HepG2 (cell line): ENCODE data around the gene PMPCB. TPM values are rescaled to one million over a fixed set of nuclear protein-coding genes. Genes with fewer than 3 reads are reported as not detected.

ENCODE experiments used
- ARID4A ChIP-seq: sonication (generic); formaldehyde crosslinking; IDR thresholded peaks from 2 replicates; pipeline ENCODE4 v1.5.0; 2020; ENCODE audit warnings: mild to moderate bottlenecking, missing genetic modification reagents, borderline replicate concordance
- FOXC1 ChIP-seq: sonication (generic); formaldehyde crosslinking; IDR thresholded peaks from 2 replicates; pipeline ENCODE4 v1.8.0; 2022; ENCODE audit warnings: mild to moderate bottlenecking, missing genetic modification reagents, borderline replicate concordance
- KDM1A ChIP-seq: IDR thresholded peaks from 2 replicates; pipeline ENCODE4 v1.6.1; 2016; ENCODE audit warnings: missing compliant biosample characterization
- MTA1 ChIP-seq: sonication (generic); formaldehyde crosslinking; IDR thresholded peaks from 2 replicates; pipeline ENCODE4 v1.4.0; 2020; ENCODE audit warnings: missing genetic modification reagents, mild to moderate bottlenecking, borderline replicate concordance
- PRDM10 ChIP-seq: sonication (generic); formaldehyde crosslinking; IDR thresholded peaks from 2 replicates; pipeline ENCODE4 v1.4.0; 2020; ENCODE audit warnings: low read depth, missing genetic modification reagents
- THAP7 ChIP-seq: sonication (generic); formaldehyde crosslinking; IDR thresholded peaks from 2 replicates; pipeline ENCODE4 v1.8.1; 2023; ENCODE audit warnings: mild to moderate bottlenecking, missing genetic modification reagents
- ZNF230 ChIP-seq: sonication (generic); formaldehyde crosslinking; IDR thresholded peaks from 2 replicates; pipeline ENCODE4 v1.4.0; 2020; ENCODE audit warnings: mild to moderate bottlenecking, missing genetic modification reagents
- ZNF318 ChIP-seq: sonication (generic); formaldehyde crosslinking; IDR thresholded peaks from 2 replicates; pipeline ENCODE4 v1.4.0; 2020; ENCODE audit warnings: mild to moderate bottlenecking, missing genetic modification reagents
- ZNF354B ChIP-seq: sonication (generic); formaldehyde crosslinking; IDR thresholded peaks from 2 replicates; pipeline ENCODE4 v1.8.0; 2022; ENCODE audit warnings: mild to moderate bottlenecking, missing genetic modification reagents
- polyA plus RNA-seq, 8 experiments: library from polyadenylated mRNA; depleted of rRNA in 3 of 8; stranded (reverse) in 7 of 8; unstranded in 1 of 8; fragments of >200 nt; fragmentation: Illumina TruSeq in 4 of 8; extraction: Trizol in 4 of 8; gene quantifications; 2 replicates each; pipeline versions ENCODE4 v1.2.1 to v1.2.3, GENCODE V29; 2011 to 2016; ENCODE audit warnings: low read depth in 4 of 8, missing spikeins in 1 of 8, mixed read lengths in 1 of 8; ENCODE audit not compliant: insufficient read depth in 1 of 8
- total RNA-seq, 5 experiments: library from RNA; depleted of rRNA; stranded (reverse); fragments of >200 nt; fragmentation: Illumina TruSeq; extraction: Trizol; gene quantifications; 2 replicates each; pipeline ENCODE4 v1.2.3, GENCODE V29; 2016; ENCODE audit warnings: low read depth in 1 of 5

PMPCB gene
- total and polyA plus RNA-seq, 2 of the 13 experiments (the other 11 are each of a cell fraction or from before 2014, with no cell fraction given): 80.8 to 124 TPM

- peak; percentile 92; the same call in 1 of the 2 replicates for TF ChIP-seq ARID4A
- peak; percentile 84 for TF ChIP-seq KDM1A
- TF ChIP-seq THAP7: 0 out of 2 replicates have a peak, but pooled peaks have one; percentile 44
- peak; percentile 65; the same call in 1 of the 2 replicates for TF ChIP-seq MTA1 (CRISPR knock-in tag)
- TF ChIP-seq FOXC1 (CRISPR knock-in tag): peak; percentile 88; the same call in 1 of the 2 replicates
- 0 out of 2 replicates have a peak, but pooled peaks have one; percentile 64 for TF ChIP-seq ZNF230 (CRISPR knock-in tag)
- TF ChIP-seq ZNF318: no peak
- no peak for TF ChIP-seq ZNF354B (CRISPR knock-in tag)
- TF ChIP-seq PRDM10 (CRISPR knock-in tag): peak; percentile 49; the same call in 1 of the 2 replicates
Measured at GRCh38 chr7:103296901-103297836, at the start of gene PMPCB (continued).
